Fibroblast of skin of right quadriceps (primary cell): ENCODE data around the gene HRH3.

Experiments used
- DNase-seq: peaks from one replicate; pipeline ENCODE4 v3.0.0-alpha.2; 2013

Gene HRH3

GRCh38 chr20:62228982-62229545 is 9.0 kb upstream of the HRH3 start:
- DNase-seq = no peak

GRCh38 chr20:62227977-62228958 is 8.2 kb upstream of the HRH3 start:
- no peak for DNase-seq

DNA sequence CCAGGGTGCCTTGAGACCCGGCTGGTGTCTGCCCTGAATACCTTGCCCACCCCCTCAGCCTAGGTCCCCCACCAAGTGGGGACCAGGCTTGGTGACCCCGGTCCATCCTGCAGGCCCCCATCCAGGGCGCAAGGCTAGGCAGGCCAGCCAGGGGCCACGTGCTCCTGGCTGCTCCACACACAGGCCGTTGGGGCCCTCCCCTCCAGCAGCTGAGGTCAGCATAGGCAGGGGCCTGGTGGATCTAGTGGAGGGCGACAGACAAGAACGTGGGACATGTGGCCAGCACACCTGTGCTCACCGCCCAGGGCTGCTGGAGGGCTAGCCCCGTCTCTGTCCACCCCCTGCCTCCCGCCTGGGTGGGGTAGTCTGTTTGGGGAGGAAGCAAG is 7.5 kb upstream of the HRH3 start:
- no peak for DNase-seq

DNA sequence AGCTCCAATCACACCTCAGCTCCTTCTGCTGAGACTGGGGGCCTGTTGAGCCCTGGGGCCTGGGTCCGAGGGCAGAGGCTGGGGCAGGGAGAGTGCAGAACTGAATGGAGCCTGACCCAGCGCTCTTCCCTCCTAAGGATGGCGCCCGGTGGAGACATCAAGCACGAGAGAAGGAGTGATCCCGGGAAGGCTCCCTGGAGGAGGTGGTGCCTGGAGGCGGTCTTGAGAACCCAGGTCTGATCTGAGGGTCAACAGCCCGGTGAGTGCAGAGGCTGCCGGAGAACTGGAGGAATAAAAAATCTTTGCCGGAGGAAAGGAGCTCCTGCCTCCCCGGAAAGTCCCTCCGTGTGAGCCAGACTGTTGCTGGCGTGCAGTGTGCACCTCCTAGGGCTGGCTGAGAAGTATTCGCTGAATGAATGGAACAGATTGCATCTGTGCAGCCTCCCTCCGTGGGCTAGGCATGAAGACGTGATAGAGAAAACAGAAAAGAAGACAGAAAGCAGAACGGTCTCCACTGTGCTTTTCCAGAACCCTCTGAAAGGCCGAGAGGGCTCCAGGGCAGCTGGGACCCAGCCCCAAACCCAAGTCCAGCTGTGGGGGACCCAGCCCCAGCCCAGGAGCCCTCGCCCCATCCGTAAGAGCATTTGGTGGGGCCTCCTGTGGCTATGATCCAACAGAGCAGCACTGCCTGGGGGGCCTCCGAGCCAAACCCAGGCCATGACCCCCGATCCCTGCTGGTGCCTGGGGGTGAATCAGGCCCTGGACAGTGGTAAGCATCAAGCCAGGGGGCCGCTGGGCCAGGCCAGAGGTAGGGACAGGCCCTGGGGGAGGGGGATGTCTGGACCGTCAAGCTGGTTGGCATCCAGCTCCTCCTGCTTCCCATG is 6.9 kb upstream of the HRH3 start:
- DNase-seq = no peak

DNA sequence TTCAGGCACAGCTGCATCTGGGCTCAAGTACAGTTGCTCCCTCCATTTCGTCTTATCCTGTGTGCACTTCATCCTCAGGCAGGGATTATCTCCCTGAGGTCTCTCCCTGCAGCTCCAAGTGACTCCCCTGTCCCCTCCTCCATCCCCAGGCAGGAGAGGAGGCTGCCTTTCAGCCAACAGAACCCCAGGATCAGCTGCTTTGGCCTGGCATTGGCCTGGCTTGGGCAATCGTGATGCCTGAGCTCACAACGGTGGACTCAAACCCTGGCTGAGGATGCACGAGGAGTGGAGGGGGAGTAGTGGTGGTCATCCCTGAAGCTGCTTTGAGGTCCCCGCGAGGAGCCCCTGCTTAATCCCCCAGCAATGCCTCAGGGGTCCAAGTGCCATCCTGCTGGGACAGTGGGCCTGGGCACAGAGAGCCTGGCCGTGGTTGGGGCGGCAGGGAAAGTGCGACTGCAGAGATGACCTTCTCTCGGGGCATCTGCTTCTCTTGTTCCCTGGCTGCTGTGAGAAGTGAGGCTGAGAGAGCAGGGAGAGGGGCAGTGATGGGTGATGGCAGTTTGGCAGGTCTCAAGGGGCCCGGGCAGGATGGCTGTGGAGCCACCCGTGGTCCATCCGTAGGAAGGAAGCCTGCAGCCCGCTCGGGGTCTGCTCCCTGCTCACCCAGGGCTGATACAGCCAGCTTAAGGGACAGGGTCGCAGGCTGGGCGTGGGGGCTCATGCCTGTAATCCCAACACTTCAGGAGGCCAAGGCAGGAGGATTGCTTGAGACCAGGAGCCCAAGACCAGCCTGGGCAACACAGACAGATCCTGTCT is 6.0 kb upstream of the HRH3 start:
- no peak for DNase-seq

DNA sequence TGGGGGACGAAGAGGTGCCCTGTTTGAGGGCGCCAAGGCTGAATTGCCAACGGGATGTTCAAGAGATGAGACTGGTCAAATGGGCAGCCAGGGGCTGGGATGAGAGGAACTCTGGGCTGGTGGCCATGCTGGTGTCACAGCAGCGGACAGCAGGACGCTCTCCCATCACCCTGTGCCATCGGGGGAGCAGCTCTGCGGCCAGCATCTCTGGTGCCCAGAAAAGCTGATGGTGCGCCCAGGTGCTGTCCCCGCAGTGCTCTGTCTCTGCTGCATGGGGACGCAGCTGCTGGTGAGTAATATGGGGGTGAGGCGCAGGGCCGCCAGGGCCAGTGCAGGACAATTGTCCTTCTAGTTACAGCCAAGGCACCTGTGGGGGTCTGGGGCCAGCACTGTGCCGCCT is 4.9 kb upstream of the HRH3 start:
- DNase-seq = no peak

GRCh38 chr20:62224113-62224855 is 4.2 kb upstream of the HRH3 start:
- DNase-seq = no peak

GRCh38 chr20:62223571-62223970 is 3.5 kb upstream of the HRH3 start:
- DNase-seq = no peak

DNA sequence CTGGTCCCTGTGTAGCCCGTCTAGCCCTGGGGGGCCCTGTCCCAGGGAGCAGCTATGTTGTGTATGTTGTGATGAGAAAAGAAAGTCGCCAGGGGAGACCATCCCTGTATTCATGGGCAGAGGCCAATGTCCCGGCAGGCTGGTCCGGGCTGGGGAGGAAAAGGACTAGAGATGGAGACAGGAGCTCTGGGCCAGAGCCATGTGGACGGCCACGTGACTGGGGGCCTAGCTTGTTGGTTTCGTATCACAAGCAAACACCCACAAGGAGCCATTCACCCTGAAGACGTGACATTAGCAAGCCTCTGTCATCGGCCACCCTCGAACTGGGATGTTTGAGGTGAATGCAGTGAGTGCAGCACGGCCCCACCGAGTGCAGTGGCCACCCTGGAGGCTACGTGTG is 2.9 kb upstream of the HRH3 start:
- DNase-seq = no peak

GRCh38 chr20:62222266-62222850 is 2.3 kb upstream of the HRH3 start:
- no peak for DNase-seq

GRCh38 chr20:62220666-62221568 is 839 bp upstream of the HRH3 start:
- no peak for DNase-seq

- no peak for DNase-seq
Measured at GRCh38 chr20:62219101-62219991, 732 bp downstream of the HRH3 start.

GRCh38 chr20:62217913-62218773 is 1.9 kb downstream of the HRH3 start:
- DNase-seq = no peak

DNA sequence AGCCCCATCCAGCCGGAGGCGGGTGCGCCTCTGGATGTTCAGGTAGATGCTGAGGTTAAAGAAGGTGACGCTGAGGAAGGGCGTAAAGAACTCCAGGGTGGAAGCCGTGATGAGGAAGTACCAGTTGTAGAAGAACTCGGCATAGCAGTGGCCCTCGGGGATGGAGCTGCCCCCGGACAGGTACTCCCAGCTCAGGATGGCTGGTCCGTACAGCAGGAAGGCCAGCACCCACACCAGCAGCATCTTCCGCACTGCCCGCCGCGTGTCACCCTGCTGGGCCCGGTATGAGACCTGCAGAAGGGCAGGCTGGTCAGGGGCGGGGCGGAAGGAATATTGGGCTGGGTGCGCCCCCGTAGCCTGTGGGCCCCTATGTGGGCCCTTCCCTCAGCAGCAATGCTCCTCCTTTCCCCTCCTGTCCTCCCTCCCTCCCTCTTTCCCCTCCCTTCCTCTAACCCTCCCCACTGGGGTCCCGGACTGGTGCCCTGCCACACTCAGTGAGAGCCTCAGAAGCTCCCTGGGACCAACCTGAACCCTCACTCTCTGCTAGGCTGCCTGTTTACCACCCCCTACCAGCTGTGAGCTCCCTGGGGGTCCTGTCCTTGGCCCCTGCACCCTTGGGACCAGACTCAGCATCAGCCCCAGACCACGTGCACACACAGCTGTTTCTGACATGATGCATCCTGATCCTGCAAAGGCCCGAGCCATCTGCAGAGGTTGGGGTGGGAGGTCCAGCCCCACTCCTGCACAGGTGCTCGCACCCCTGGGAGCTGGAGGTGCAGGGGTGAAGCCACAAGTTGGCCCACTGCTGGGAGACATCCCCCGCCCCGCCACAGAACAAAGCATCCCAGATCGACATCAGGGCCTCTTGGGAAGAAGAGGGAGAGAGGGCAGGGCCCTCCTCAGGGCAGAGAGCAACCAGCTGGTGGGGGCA is 3.2 kb downstream of the HRH3 start:
- no peak for DNase-seq

DNA sequence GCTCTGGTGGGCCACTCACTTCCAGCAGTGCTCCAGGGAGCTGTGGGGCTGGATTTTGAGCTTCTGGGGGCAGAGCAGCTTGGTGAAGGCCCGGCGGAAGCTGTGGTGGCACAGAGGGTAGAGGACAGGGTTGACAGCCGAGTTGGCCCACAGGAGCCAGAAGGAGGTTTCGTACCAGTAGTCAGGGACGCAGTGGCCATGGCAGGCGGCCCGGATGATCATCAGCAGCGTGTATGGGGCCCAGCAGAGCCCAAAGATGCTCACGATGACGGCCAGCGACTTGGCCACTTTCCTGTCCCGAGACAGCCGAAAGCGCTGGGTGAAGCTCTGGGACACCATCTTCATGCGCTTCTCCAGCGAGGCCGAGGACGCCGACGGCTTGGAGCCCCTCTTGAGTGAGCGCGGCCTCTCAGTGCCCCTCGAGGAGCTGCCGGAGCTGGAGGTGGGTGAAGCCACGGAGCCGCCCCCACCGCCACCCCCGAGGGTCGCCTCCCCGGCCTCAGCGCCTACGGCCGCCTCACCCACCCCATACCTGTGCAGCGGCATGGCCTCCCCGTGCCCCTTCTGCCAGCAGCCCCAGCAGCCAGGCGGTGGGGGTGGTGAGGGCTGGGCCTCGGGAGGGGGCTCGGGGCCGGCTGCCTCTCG is 4.0 kb downstream of the HRH3 start:
- DNase-seq = no peak
